MM.1S (cell line): ENCODE results near the gene CCHCR1.

Experiments used
- DNase-seq: peaks from one replicate; pipeline ENCODE4 v3.0.0-alpha.2; 2015
- H2AFZ ChIP-seq: fragments of 300-600 bp; sonication (generic); 2 replicates; pipeline ENCODE4 v1.6.0; 2016; ENCODE audit warnings: antibody characterized with exemption, low read length
- H3F3A ChIP-seq: fragments of 300-600 bp; sonication (generic); 2 replicates; pipeline ENCODE4 v1.6.1; 2016; ENCODE audit warnings: mild to moderate bottlenecking, antibody characterized with exemption, low read length, moderate library complexity, mixed read lengths; ENCODE audit not compliant: insufficient read depth
- H3K27ac ChIP-seq: fragments of 300-600 bp; sonication (generic); 2 replicates; pipeline ENCODE4 v1.5.1; 2016; ENCODE audit warnings: mild to moderate bottlenecking, low read length
- H3K27me3 ChIP-seq: fragments of 300-600 bp; sonication (generic); replicated peaks from 2 replicates; pipeline ENCODE4 v1.6.0; 2016; ENCODE audit warnings: low read length; ENCODE audit not compliant: insufficient read depth
- H3K36me3 ChIP-seq: fragments of 300-600 bp; sonication (generic); replicated peaks from 2 replicates; pipeline ENCODE4 v1.6.1; 2016; ENCODE audit warnings: mild to moderate bottlenecking, low read length, mixed read lengths; ENCODE audit not compliant: insufficient read depth
- H3K4me1 ChIP-seq: fragments of 300-600 bp; sonication (generic); 2 replicates; pipeline ENCODE4 v1.6.1; 2016; ENCODE audit warnings: low read length, mixed read lengths
- H3K4me2 ChIP-seq: fragments of 300-600 bp; sonication (generic); 2 replicates; pipeline ENCODE4 v1.6.0; 2016; ENCODE audit warnings: low read depth, low read length
- H3K4me3 ChIP-seq: fragments of 300-600 bp; sonication (generic); 2 replicates; pipeline ENCODE4 v1.5.1; 2016; ENCODE audit warnings: low read length, mixed read lengths
- H3K79me2 ChIP-seq: fragments of 300-600 bp; sonication (generic); 2 replicates; pipeline ENCODE4 v1.6.1; 2016; ENCODE audit warnings: mixed run types, low read length, mixed read lengths
- H3K9ac ChIP-seq: fragments of 300-600 bp; sonication (generic); 2 replicates; pipeline ENCODE4 v1.6.1; 2016; ENCODE audit warnings: low read length, mixed read lengths
- H3K9me2 ChIP-seq: fragments of 300-600 bp; sonication (generic); replicated peaks from 2 replicates; pipeline ENCODE4 v1.6.1; 2016; ENCODE audit warnings: mild to moderate bottlenecking, low read length, mixed read lengths; ENCODE audit not compliant: insufficient read depth
- H3K9me3 ChIP-seq: fragments of 300-600 bp; sonication (generic); replicated peaks from 2 replicates; pipeline ENCODE4 v1.6.1; 2016; ENCODE audit warnings: mild to moderate bottlenecking, low read length, mixed read lengths; ENCODE audit not compliant: insufficient read depth
- H4K20me1 ChIP-seq: fragments of 300-600 bp; sonication (generic); 2 replicates; pipeline ENCODE4 v1.6.1; 2016; ENCODE audit warnings: mild to moderate bottlenecking, low read length, moderate library complexity, mixed read lengths; ENCODE audit not compliant: insufficient read depth
- CTCF ChIP-seq: fragments of 300-600 bp; sonication (generic); IDR thresholded peaks from 2 replicates; pipeline ENCODE4 v1.5.1; 2016; ENCODE audit warnings: antibody characterized with exemption, low read length, mixed read lengths
- EZH2 ChIP-seq: fragments of 300-600 bp; sonication (generic); optimal IDR thresholded peaks from 2 replicates; pipeline ENCODE3; 2017; ENCODE audit warnings: low read depth, mild to moderate bottlenecking, antibody characterized with exemption, low read length, mixed read lengths
- EZH2phosphoT487 ChIP-seq: fragments of 300-600 bp; sonication (generic); IDR thresholded peaks from 2 replicates; pipeline ENCODE4 v1.6.1; 2018; ENCODE audit warnings: antibody characterized with exemption, low read length

Gene CCHCR1

GRCh38 chr6:31173406-31173805, 15.8 kb upstream of the CCHCR1 start:
- H3K9me2 ChIP-seq = no peaks in the 10 kb centered on the region
- no peak overlapping the region for H3K9ac ChIP-seq

GRCh38 chr6:31172973-31173384, 15.4 kb upstream of the CCHCR1 start:
- H3K4me3 ChIP-seq = no peak overlapping the region
- no peaks in the 10 kb centered on the region for H3F3A ChIP-seq
- H3K4me1 ChIP-seq = no peaks in the 10 kb centered on the region
- H2AFZ ChIP-seq = no peak overlapping the region
- H3K9me2 ChIP-seq = no peaks in the 10 kb centered on the region
- no peaks in the 10 kb centered on the region for H3K36me3 ChIP-seq
- no peak overlapping the region for H3K4me2 ChIP-seq
- DNase-seq = no peak
- TF ChIP-seq EZH2phosphoT487 (no peak), CTCF (no peak), EZH2 (no peak)
- no peak overlapping the region for H3K9ac ChIP-seq
- no peaks in the 10 kb centered on the region for H3K27me3 ChIP-seq
- H4K20me1 ChIP-seq = no peaks in the 10 kb centered on the region
- H3K27ac ChIP-seq = no peak overlapping the region
- no peaks in the 10 kb centered on the region for H3K79me2 ChIP-seq
- H3K9me3 ChIP-seq = no peaks in the 10 kb centered on the region

More at GRCh38 chr6:31173406-31173805, 15.8 kb upstream of the CCHCR1 start:
- Histone ChIP-seq H3F3A (no peaks in the 10 kb centered on the region), H3K36me3 (no peaks in the 10 kb centered on the region), H3K79me2 (no peaks in the 10 kb centered on the region), H3K27ac (no peak overlapping the region), H2AFZ (no peak overlapping the region), H3K9me3 (no peaks in the 10 kb centered on the region), H3K4me2 (no peak overlapping the region), H3K27me3 (no peaks in the 10 kb centered on the region), H3K4me1 (no peaks in the 10 kb centered on the region), H3K4me3 (no peak overlapping the region), H4K20me1 (no peaks in the 10 kb centered on the region)
- no peak for DNase-seq
- TF ChIP-seq CTCF = no peak

- Histone ChIP-seq H3K79me2 (no peaks in the 10 kb centered on the region), H3K27ac (no peak overlapping the region), H4K20me1 (no peaks in the 10 kb centered on the region), H3K9me2 (no peaks in the 10 kb centered on the region), H3K36me3 (no peaks in the 10 kb centered on the region), H3K9me3 (no peaks in the 10 kb centered on the region), H3K4me1 (no peaks in the 10 kb centered on the region), H3F3A (no peaks in the 10 kb centered on the region), H3K4me3 (no peak overlapping the region), H3K9ac (no peak overlapping the region), H3K27me3 (no peaks in the 10 kb centered on the region), H3K4me2 (no peak overlapping the region), H2AFZ (no peak overlapping the region)
- TF ChIP-seq CTCF (no peak), EZH2phosphoT487 (no peak), EZH2 (no peak)
- DNase-seq = no peak
Measured at GRCh38 chr6:31171931-31172905, 14.6 kb upstream of the CCHCR1 start.
